ENCODE measurements around the gene F8A1. TPM values are rescaled to one million over a fixed set of nuclear protein-coding genes. Genes with fewer than 3 reads are reported as not detected.
"Not testable (repeated sequence)": the region's sequence is repeated elsewhere in the genome, so short reads cannot be mapped to it uniquely, and the experiment has no call there.

Gene F8A1
- total RNA-seq, 2 donors from 2014 or later, result 20.8 to 21.5 TPM

GRCh38 chrX:154900323-154900722 lies 14.2 kb downstream of the F8A1 start:
- Histone ChIP-seq H3K4me3 (no peak overlapping the region), H3K27me3 (no peaks in the 10 kb centered on the region), H3K9me3 (no peaks in the 10 kb centered on the region), H3K27ac (no peak overlapping the region), H3K36me3 (replicated peaks in 1 of 2; ENCODE audit: insufficient read depth in 1 of 2, low read depth in 2 of 2) (no peaks in the 10 kb centered on the region), H3K4me1 (no peaks in the 10 kb centered on the region)
- no peak for DNase-seq
- intact Hi-C loops (cut with DNase I), result no loop called here
- no peak for ATAC-seq
- WGBS, 2 donors, result 86 to 88% methylated on average over 8 of the region's 8 CpGs
- TF ChIP-seq, protein P1, sequence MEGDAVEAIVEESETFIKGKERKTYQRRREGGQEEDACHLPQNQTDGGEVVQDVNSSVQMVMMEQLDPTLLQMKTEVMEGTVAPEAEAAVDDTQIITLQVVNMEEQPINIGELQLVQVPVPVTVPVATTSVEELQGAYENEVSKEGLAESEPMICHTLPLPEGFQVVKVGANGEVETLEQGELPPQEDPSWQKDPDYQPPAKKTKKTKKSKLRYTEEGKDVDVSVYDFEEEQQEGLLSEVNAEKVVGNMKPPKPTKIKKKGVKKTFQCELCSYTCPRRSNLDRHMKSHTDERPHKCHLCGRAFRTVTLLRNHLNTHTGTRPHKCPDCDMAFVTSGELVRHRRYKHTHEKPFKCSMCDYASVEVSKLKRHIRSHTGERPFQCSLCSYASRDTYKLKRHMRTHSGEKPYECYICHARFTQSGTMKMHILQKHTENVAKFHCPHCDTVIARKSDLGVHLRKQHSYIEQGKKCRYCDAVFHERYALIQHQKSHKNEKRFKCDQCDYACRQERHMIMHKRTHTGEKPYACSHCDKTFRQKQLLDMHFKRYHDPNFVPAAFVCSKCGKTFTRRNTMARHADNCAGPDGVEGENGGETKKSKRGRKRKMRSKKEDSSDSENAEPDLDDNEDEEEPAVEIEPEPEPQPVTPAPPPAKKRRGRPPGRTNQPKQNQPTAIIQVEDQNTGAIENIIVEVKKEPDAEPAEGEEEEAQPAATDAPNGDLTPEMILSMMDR (IDR thresholded peaks at IDR 0.05), result no peak
- no peak for TF ChIP-seq POLR2A (IDR thresholded peaks at IDR 0.05)

DNA sequence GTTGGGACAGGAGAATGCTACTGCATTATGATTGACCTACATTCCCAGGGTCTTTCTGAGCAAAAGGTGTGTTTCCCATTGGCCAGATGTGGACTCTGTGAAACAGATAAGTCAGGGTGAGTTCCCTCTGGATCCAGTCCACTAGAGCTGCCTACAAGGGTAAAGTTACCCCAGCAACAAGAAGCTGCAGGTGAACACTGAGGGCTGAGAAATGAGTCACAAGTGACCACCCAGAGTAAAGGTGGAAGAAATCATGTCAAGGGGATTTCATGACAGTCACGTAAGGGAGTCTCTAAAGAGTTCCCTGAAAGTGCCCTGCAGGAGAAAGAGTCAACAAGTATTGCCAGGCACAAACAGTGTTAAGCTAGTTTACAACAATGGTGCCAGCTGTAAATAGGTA lies 16.3 kb downstream of the F8A1 start:
- Histone ChIP-seq H3K9me3 (no peaks in the 10 kb centered on the region), H3K27me3 (no peaks in the 10 kb centered on the region), H3K36me3 (replicated peaks in 1 of 2; ENCODE audit: insufficient read depth in 1 of 2, low read depth in 2 of 2) (no peaks in the 10 kb centered on the region), H3K4me1 (no peaks in the 10 kb centered on the region), H3K27ac (no peak overlapping the region), H3K4me3 (no peak overlapping the region)
- DNase-seq, result no peak
- 80% methylated on average over 1 of the region's 1 CpG; no CpG with 5 or more reads in 1 of the 2 donors for whole genome bisulfite sequencing, 2 donors
- ATAC-seq, result no peak
- intact Hi-C loops (cut with DNase I), result no loop called here
- TF ChIP-seq POLR2A (IDR thresholded peaks at IDR 0.05), result no peak
- TF ChIP-seq, protein P1 (IDR thresholded peaks at IDR 0.05), result no peak

- ATAC-seq (no peak), DNase-seq (no peak)
- H3K4me1 ChIP-seq, result no peaks in the 10 kb centered on the region
- H3K36me3 ChIP-seq (replicated peaks in 1 of 2; ENCODE audit: insufficient read depth in 1 of 2, low read depth in 2 of 2), result no peaks in the 10 kb centered on the region
- no peak overlapping the region for H3K4me3 ChIP-seq
- no peak for TF ChIP-seq POLR2A (IDR thresholded peaks at IDR 0.05)
- TF ChIP-seq, protein P1 (IDR thresholded peaks at IDR 0.05), result no peak
- WGBS, 2 donors, result 89 to 93% methylated on average over 3 of the region's 3 CpGs
- no peaks in the 10 kb centered on the region for H3K27me3 ChIP-seq
- no peak overlapping the region for H3K27ac ChIP-seq
- no peaks in the 10 kb centered on the region for H3K9me3 ChIP-seq
- intact Hi-C loops (cut with DNase I), result no loop called here
These were observed 22.7 kb downstream of the F8A1 start for GRCh38 chrX:154908821-154909220.

DNA sequence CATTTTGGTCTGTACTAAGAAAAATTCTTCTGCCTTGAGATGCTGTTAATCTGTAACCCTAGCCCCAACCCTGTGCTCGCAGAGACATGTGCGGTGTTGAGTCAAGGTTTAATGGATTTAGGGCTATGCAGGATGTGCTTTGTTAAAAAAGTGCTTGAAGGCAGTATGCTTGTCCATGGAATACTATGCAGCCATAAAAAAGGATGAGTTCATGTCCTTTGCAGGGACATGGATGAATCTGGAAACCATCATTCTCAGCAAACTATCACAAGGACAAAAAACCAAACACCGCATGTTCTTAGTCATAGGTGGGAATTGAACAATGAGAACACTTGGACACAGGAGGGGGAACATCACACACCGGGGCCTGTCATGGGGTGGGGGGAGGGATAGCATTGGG lies 23.9 kb downstream of the F8A1 start:
- H3K27me3 ChIP-seq; intact Hi-C loops (cut with DNase I); H3K4me3 ChIP-seq; ATAC-seq; H3K27ac ChIP-seq; H3K36me3 ChIP-seq (replicated peaks in 1 of 2; ENCODE audit: insufficient read depth in 1 of 2, low read depth in 2 of 2); H3K9me3 ChIP-seq; H3K4me1 ChIP-seq; DNase-seq: not testable (repeated sequence)
- WGBS, 2 donors, result 92 to 93% methylated on average over 4 of the region's 4 CpGs

DNA sequence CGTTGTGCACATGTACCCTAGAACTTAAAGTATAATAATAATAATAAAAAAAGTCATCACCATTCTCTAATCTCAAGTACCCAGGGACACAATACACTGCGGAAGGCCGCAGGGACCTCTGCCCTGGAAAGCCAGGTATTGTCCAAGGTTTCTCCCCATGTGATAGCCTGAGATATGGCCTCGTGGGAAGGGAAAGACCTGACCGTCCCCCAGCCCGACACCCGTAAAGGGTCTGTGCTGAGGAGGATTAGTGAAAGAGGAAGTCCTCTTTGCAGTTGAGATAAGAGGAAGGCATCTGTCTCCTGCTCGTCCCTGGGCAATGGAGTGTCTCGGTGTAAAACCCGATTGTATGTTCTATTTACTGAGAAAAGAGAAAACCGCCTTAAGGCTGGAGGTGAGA lies 24.4 kb downstream of the F8A1 start:
- H3K9me3 ChIP-seq; H3K4me3 ChIP-seq; intact Hi-C loops (cut with DNase I); H3K4me1 ChIP-seq; DNase-seq; H3K27ac ChIP-seq; ATAC-seq; H3K36me3 ChIP-seq (replicated peaks in 1 of 2; ENCODE audit: insufficient read depth in 1 of 2, low read depth in 2 of 2); H3K27me3 ChIP-seq: not testable (repeated sequence)
- 78 to 93% methylated on average over 9 to 11 of the region's 11 CpGs for WGBS, 2 donors

DNA sequence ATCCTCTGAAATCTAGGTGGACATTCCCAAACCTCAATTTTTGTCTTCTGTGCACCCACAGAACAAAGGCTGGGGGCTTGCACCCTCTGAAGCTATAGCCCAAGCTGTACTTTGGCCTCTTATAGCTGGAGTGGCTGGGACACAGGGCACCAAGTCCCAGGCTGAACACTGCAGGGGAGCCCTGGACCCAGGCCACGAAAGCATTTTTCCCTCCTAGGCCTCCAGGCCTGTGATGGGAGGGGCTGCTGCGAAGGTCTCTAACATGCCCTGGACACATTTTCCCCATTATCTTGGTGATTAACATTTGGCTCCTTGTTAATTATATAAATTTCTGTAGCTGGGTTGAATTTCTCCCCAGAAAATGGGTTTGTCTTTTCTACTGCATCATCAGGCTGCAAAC lies 27.9 kb downstream of the F8A1 start:
- 100% methylated on average over 1 to 2 of the region's 2 CpGs for WGBS, 2 donors
- Histone ChIP-seq H3K36me3 (replicated peaks in 1 of 2; ENCODE audit: insufficient read depth in 1 of 2, low read depth in 2 of 2) (no peaks in the 10 kb centered on the region), H3K27ac (no peak overlapping the region), H3K4me1 (no peaks in the 10 kb centered on the region), H3K27me3 (no peaks in the 10 kb centered on the region), H3K9me3 (no peaks in the 10 kb centered on the region), H3K4me3 (no peak overlapping the region)
- DNase-seq, result no peak
- TF ChIP-seq POLR2A (IDR thresholded peaks at IDR 0.05), result no peak
- TF ChIP-seq, protein P1 (IDR thresholded peaks at IDR 0.05), result no peak
- no peak for ATAC-seq
- intact Hi-C loops (cut with DNase I), result no loop called here
